ENCODE measurements around the gene PTPRM.

- TF ChIP-seq RXRA (IDR thresholded peaks at IDR 0.05) (no peak), CTCF (IDR thresholded peaks at IDR 0.05; ENCODE audit: low read depth, low read length, missing input control) (no peak), YY1 (IDR thresholded peaks at IDR 0.05) (no peak), TAF1 (conservative IDR thresholded peaks at IDR 0.05) (no peak), FOXA1 (IDR thresholded peaks at IDR 0.05) (no peak)
These were observed 832.0 kb downstream of the PTPRM start for GRCh38 chr18:8399138-8399537.
